Stimulated activated CD8-positive, alpha-beta memory T cell treated with anti-CD3 and anti-CD28 coated beads, Interleukin-12 subunit alpha, Interleukin-12 subunit beta, amount 100 ng/mL, for 1 hour (primary cell): ENCODE measurements around the gene KLHL29.
"Not testable (repeated sequence)": the region's sequence is repeated elsewhere in the genome, so short reads cannot be mapped to it uniquely, and the experiment has no call there.

Experiments used
- DNase-seq: peaks from one replicate; pipeline ENCODE4 v3.0.0-alpha.2; 2020; ENCODE audit warnings: low read depth

The KLHL29 gene

GRCh38 chr2:23384551-23385343, at the start of gene KLHL29:
TSS of gene KLHL29 (plus strand) at chr2:23385179. CDS start at chr2:23562197, 177,018 bp downstream.
- DNase-seq = peak; percentile 44

GRCh38 chr2:23335550-23335949, 49.4 kb upstream of the KLHL29 start:
- no peak for DNase-seq

GRCh38 chr2:23342075-23342474, 42.9 kb upstream of the KLHL29 start:
- no peak for DNase-seq

GRCh38 chr2:23346029-23346428, 39.0 kb upstream of the KLHL29 start:
- DNase-seq = no peak

- no peak for DNase-seq
Observed at GRCh38 chr2:23346781-23347180, 38.2 kb upstream of the KLHL29 start.

- no peak for DNase-seq
Observed at GRCh38 chr2:23347471-23348092, 37.4 kb upstream of the KLHL29 start.

GRCh38 chr2:23348093-23348481, 36.9 kb upstream of the KLHL29 start:
- DNase-seq = not testable (repeated sequence)

GRCh38 chr2:23349508-23349907, 35.5 kb upstream of the KLHL29 start:
- DNase-seq = no peak

GRCh38 chr2:23350041-23350791, 34.8 kb upstream of the KLHL29 start:
- no peak for DNase-seq

GRCh38 chr2:23350792-23351355, 34.1 kb upstream of the KLHL29 start:
- no peak for DNase-seq

- DNase-seq = peak; percentile 15
Observed at GRCh38 chr2:23351388-23352141, 33.4 kb upstream of the KLHL29 start.

GRCh38 chr2:23354554-23354953, 30.4 kb upstream of the KLHL29 start:
- DNase-seq = no peak

GRCh38 chr2:23355001-23355400, 30.0 kb upstream of the KLHL29 start:
- no peak for DNase-seq

- DNase-seq = no peak
Observed at GRCh38 chr2:23356711-23357110, 28.3 kb upstream of the KLHL29 start.

- DNase-seq = no peak
Observed at GRCh38 chr2:23359631-23360567, 25.1 kb upstream of the KLHL29 start.

GRCh38 chr2:23360571-23361125, 24.3 kb upstream of the KLHL29 start:
- DNase-seq = no peak

GRCh38 chr2:23361152-23361551, 23.8 kb upstream of the KLHL29 start:
- DNase-seq = no peak

- no peak for DNase-seq
Observed at GRCh38 chr2:23363268-23363667, 21.7 kb upstream of the KLHL29 start.

- DNase-seq = no peak
Observed at GRCh38 chr2:23363831-23364230, 21.1 kb upstream of the KLHL29 start.

- DNase-seq = no peak
Observed at GRCh38 chr2:23366720-23367119, 18.3 kb upstream of the KLHL29 start.
